HFFc6 (cell line): ENCODE data around the gene SLC7A14. TPM values are rescaled to one million over a fixed set of nuclear protein-coding genes. Genes with fewer than 3 reads are reported as not detected.

Experiments used
- DNase-seq: peaks from one replicate; pipeline ENCODE4 v3.0.0-alpha.2; 2018
- H3K27ac Mint-ChIP-seq: 2 replicates; pipeline ENCODE4 v1.8.0; 2020; ENCODE audit warnings: mild to moderate bottlenecking, mixed read lengths
- H3K27me3 Mint-ChIP-seq: 2 replicates; pipeline ENCODE4 v1.8.0; 2021; ENCODE audit warnings: mild to moderate bottlenecking, moderate library complexity, mixed read lengths; ENCODE audit not compliant: insufficient read depth
- H3K36me3 Mint-ChIP-seq: 2 replicates; pipeline ENCODE4 v1.8.0; 2021; ENCODE audit warnings: low read depth, mixed read lengths
- H3K4me1 Mint-ChIP-seq: 2 replicates; pipeline ENCODE4 v1.8.0; 2020; ENCODE audit warnings: low read depth, mixed read lengths
- H3K4me3 Mint-ChIP-seq: 2 replicates; pipeline ENCODE4 v1.8.0; 2020; ENCODE audit warnings: mild to moderate bottlenecking, moderate library complexity, mixed read lengths
- H3K9me3 Mint-ChIP-seq: 2 replicates; pipeline ENCODE4 v1.8.0; 2020; ENCODE audit warnings: mild to moderate bottlenecking, mixed read lengths
- CTCF ChIP-seq: fragments of 200-600 bp; sonication (generic); IDR thresholded peaks from 2 replicates; pipeline ENCODE4 v1.5.0; 2021; ENCODE audit warnings: antibody characterized with exemption, mild to moderate bottlenecking
- total RNA-seq, 6 experiments: library from RNA; stranded (reverse); fragmentation: NEBNext Ultra II Directional; extraction: Animal tissue kit (Norgen Biotek cat#: 25700); gene quantifications; 2 replicates in 1 of 6; 3 replicates in 5 of 6; pipeline ENCODE4 v1.2.3, GENCODE V29; 2021

Gene SLC7A14
- total RNA-seq, 6 experiments from 2014 or later: 0.14 to 0.53 (median 0.39) TPM

- Mint-ChIP-seq H3K4me3 (no peak overlapping the region), H3K27ac (no peak overlapping the region), H3K36me3 (peaks cover 8% of the 10 kb centered on the region; the same call in 1 of the 2 replicates), H3K27me3 (peaks cover 7% of the 10 kb centered on the region; the same call in 1 of the 2 replicates), H3K4me1 (peaks cover 39% of the 10 kb centered on the region), H3K9me3 (no peaks in the 10 kb centered on the region)
- TF ChIP-seq CTCF: no peak
- no peak for DNase-seq
These were observed 160.2 kb downstream of the SLC7A14 start for GRCh38 chr3:170425491-170426239.

DNA sequence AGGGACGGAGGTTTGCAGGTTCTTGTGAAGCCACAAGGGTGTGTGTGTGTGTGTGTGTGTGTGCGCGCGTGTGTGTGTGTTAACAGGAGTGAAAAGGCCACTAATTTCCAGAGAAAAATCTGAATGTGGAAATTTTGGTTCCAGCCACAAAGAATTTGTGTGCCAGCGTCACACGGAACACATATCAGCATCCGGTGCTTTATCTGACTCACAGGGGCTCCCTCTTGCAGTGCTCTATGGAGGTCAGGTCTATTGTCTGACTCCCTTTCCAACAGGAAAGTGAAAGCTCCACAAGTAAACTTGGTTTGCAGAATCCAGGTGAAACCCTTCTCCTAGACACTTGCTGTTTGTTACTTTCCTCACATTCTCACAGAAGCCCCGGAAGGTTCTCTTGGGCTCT, 161.0 kb downstream of the SLC7A14 start:
- peaks cover 14% of the 10 kb centered on the region; the same call in 1 of the 2 replicates for H3K36me3 Mint-ChIP-seq
- no peaks in the 10 kb centered on the region for H3K9me3 Mint-ChIP-seq
- no peak for TF ChIP-seq CTCF
- H3K27ac Mint-ChIP-seq: no peak overlapping the region
- H3K27me3 Mint-ChIP-seq: peaks cover 7% of the 10 kb centered on the region; the same call in 1 of the 2 replicates
- peaks cover 45% of the 10 kb centered on the region for H3K4me1 Mint-ChIP-seq
- DNase-seq: no peak
- H3K4me3 Mint-ChIP-seq: no peak overlapping the region

DNA sequence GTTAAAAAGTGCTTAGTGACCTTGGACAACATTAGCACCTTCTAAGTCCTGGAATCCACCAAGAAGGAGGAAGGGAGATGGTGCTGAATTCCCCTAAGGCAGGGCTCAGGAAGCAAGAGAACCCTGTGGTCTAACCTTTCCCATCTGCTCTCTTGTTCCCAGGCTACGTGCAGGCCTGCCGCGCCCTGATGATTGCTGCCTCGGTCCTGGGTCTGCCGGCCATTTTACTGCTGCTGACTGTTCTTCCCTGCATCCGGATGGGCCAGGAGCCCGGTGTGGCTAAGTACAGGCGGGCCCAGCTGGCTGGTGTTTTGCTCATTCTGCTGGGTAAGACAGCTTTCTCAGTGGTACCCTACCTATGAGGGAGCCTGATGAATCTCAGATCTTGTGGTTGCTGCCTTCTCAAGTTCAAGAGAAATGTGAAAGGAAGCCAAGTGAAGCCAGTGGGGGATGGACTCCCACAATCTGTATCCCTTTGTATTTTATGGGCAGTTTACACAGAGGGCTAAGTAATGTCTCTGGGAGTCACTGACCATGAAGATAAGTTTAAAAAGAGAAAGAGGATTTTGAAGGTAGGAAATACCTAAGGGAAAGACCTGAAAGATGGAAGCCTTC, 162.8 kb downstream of the SLC7A14 start:
- Mint-ChIP-seq H3K36me3 (peaks cover 12% of the 10 kb centered on the region; the same call in 1 of the 2 replicates), H3K27ac (no peak overlapping the region), H3K27me3 (peaks cover 7% of the 10 kb centered on the region; the same call in 1 of the 2 replicates), H3K9me3 (no peaks in the 10 kb centered on the region), H3K4me1 (peaks cover 32% of the 10 kb centered on the region), H3K4me3 (no peak overlapping the region)
- DNase-seq: no peak
- no peak for TF ChIP-seq CTCF

DNA sequence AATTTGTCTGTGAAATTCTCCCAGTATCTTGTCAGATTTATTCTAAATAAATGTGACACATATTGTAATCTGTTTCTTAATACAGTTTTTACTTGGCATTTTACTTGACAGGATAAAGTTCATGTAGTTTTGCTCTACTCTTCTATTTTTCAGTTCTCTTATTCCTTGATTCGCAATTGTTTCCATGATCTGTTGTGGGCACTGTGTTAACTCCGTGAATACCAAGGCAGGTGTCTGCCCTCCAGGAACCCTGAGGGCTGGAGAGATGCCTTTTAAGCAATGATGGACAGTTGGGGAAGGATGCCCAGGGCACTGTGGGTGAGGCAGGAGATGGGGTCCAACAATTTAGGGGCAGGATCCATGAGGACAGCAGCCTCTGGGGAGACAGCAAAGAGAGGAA, 164.1 kb downstream of the SLC7A14 start:
- Mint-ChIP-seq H3K27ac (peak overlapping the region; percentile 58; the same call in 1 of the 2 replicates), H3K9me3 (no peaks in the 10 kb centered on the region), H3K4me1 (peaks cover 34% of the 10 kb centered on the region), H3K4me3 (peak overlapping the region; percentile 82; the same call in 1 of the 2 replicates), H3K27me3 (peaks cover 7% of the 10 kb centered on the region; the same call in 1 of the 2 replicates), H3K36me3 (peaks cover 10% of the 10 kb centered on the region; the same call in 1 of the 2 replicates)
- no peak for TF ChIP-seq CTCF
- DNase-seq: no peak

DNA sequence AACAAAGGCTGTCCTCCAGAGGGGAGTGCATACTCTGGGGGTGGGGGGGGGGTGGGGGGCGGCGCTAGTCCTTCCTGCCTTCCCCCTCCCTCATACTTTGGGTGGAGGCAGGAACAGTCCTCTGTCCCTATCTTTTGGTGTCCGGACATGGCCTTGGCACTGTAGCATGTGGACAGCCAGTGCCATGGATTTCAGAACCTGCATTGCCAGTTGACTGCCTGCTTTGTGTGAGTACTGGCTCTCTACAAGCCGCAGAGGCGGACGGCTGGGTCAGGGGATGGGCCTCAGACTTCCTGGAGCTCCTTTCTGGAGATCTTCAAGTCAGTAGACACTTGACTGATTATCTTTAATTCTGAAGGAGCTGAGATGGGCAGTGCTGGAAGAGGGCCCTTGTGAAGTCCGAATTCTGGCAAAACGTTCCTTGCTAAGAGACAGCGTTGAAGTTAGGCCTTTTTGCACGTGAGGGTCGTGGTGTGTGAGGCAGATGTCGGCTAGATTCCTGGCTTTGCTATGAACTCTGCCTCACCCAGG, 164.7 kb downstream of the SLC7A14 start:
- peak overlapping the region; percentile 58; the same call in 1 of the 2 replicates for H3K27ac Mint-ChIP-seq
- peaks cover 10% of the 10 kb centered on the region; the same call in 1 of the 2 replicates for H3K36me3 Mint-ChIP-seq
- no peak for TF ChIP-seq CTCF
- peaks cover 33% of the 10 kb centered on the region for H3K4me1 Mint-ChIP-seq
- no peaks in the 10 kb centered on the region for H3K9me3 Mint-ChIP-seq
- peaks cover 7% of the 10 kb centered on the region; the same call in 1 of the 2 replicates for H3K27me3 Mint-ChIP-seq
- no peak for DNase-seq
- H3K4me3 Mint-ChIP-seq: peak overlapping the region; percentile 82
